HG03378 (cell line): ENCODE measurements around the gene PEPD.

Experiments
- ATAC-seq: cut with Tn5 transposase; IDR thresholded peaks from one replicate; pipeline ENCODE4 v1.9.1; 2021; ENCODE audit warnings: mild to moderate bottlenecking, moderate library complexity; ENCODE audit not compliant: unreplicated experiment

Gene PEPD

GRCh38 chr19:33370783-33371182, 150.8 kb downstream of the PEPD start:
- no peak for ATAC-seq

DNA sequence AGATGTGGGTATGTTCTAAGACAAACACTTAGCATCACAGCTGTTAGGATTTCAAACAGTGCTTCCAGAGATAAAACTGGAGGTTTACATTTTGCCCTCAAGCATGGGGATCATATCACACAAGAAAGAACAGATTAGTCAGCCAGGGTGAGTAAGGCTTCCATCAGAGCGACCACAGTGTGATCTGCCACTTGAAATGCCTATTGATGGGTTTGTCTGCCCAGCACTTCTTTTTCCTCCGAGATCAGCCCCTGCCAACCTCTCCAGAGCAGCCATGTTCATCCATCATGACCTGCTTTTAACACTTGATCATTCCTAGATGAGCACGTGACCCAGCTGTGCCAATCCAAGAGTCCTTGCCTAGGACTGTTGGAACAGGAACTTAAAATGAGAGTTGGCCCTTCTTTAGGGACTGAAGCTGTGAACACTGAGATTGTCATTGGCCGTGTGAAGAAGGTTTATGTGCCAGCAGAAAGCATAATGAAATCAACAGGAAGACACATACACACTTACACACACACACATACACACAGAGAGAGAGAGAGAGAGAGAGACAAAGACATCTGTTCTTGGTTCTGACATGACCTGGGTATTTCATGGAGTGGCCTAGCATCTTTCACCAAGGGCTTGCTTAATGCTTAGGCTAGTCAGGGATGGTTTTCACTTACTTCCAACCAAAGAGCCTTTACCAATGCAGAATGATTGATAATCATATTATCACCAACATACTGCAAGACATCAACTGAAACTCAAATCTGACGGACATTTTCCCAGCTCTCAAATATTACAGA, 153.3 kb downstream of the PEPD start:
- ATAC-seq: no peak

GRCh38 chr19:33366897-33367296, 154.7 kb downstream of the PEPD start:
- no peak for ATAC-seq

GRCh38 chr19:33366127-33366526, 155.5 kb downstream of the PEPD start:
- ATAC-seq: no peak

- no peak for ATAC-seq
Measured at GRCh38 chr19:33365691-33366090, 155.9 kb downstream of the PEPD start.

DNA sequence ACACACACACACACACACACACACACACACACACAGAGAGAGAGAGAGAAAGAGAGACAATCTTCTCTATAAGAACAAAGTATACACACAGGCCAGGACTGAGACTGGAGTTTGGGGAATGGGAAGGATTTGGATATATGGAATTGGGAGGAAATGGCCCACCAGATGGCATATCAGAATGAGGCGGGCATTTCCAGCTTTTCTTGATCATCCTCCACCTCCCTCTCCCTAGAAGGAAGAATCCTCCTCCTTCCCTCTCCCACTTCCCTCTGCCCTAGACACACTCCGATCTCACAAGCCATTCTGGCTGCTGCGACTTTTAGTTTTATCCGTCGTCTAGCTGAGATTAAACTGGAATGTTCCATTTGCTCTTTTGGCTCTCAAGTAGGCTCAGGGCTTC, 158.1 kb downstream of the PEPD start:
- ATAC-seq: no peak

DNA sequence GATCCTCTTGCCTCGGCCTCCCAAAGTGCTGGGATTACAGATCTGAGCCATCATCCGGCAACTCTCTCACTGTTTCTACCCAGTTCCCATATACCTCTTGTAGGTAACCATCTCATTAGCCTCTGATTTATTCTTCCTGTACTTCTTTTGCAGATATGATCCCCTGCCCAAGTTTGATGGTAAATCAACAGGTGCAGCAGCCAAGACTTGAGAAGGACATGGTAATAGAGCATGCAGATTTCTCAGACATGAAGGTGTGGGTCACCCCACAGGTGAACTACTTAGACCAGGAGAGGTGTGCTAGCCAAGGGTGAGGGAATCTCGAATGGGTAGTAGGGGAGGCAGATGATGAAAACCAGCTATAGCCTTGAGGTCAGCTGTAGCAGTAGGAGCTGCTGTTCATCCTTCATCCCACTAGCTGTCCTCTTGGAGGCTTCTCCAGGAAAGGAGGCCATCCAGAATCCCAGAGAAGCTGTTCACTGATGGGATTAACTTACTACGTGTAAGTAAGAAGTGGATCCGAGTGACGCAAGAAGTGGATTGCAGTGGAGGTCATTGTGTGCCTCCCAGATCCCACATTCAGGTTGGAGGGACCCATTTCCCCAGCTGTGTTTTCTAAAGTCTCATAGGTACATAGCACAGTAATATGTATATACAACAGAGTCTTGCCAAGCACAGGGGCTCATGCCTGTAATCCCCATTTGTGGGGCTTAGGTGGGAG, 158.9 kb downstream of the PEPD start:
- ATAC-seq: no peak

DNA sequence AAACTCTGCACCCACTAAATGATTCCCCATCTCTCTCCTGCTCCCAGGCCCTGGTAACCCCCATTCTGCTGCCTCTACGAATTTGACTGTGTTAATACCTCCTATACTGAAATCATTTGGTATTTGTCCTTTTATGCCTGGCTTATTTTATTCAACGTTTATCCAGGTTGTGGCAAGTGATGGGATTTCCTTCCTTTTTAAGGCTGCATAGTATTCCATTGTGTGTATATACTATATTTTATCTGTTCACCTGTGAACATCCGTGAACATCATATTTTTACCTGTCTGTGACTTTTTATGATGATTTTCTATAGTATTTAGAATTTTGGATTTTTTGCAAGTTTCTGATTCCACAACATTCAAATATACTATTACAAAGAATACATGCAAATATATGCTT, 162.0 kb downstream of the PEPD start:
- no peak for ATAC-seq

DNA sequence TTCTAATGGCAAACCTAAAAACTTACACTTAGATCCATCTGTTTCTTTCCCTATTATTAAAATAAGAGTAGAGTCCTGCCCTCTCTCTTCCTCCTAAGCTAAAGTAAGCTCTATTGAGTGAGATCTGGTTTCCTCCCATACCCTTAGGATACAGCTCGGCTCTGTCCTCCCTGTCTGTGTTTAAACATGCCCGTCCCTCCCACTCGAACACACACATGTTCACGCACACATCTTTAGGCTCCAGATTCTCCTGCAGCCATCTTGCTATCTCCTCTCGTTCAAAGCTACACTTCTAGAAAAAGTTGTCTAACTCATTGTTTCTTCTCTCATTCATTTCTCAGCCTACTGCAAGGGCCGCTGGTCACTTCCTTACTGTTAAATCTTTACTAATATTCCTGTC, 163.2 kb downstream of the PEPD start:
- ATAC-seq: no peak

GRCh38 chr19:33357556-33357955, 164.0 kb downstream of the PEPD start:
- ATAC-seq: no peak

GRCh38 chr19:33355535-33355934, 166.1 kb downstream of the PEPD start:
- ATAC-seq: no peak

GRCh38 chr19:33350538-33351309, 170.9 kb downstream of the PEPD start:
- ATAC-seq: no peak

DNA sequence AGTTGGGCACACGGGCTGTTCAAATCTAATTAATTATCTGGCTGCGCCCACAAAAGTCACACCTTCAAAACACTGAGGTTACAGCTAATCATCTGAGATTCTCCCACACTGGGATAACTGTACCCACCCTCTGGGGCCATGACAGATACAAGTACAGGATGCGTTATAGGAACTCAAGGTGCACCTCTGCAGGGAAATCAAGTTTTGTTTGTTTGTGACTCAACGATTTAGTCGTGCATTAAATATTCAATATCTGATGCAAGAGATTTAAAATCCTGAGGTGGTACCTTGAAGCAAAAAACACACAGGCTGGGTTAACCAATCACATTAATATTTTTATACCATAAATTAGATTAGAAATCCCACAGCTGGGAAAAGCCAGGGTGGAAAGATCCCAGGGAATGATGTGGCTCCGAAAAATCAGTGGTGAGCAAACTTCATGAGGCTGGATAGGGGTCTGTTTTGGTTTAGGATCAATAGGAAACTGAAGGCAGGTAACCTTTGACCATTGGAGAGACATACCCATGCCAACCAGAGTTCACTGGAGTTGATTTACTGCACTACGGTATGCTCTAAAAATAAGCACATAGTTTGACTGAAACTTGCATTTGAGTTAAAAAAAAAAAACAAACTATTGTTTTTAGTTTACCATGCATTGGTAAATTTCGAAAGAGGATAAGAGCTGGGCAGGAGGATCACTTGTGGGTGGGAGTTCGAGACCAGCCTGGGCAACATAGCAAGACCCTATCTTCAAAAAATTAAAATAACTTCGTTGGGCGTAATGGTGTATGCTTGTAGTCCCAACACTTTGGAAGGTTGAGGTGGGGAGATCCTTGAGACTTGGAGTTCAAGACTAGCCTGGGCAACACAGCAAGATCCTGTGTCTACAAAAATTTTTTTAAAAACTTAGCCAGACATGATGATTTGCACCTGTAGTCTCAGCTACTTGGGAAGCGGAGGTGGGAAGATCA, 172.0 kb downstream of the PEPD start:
- no peak for ATAC-seq

DNA sequence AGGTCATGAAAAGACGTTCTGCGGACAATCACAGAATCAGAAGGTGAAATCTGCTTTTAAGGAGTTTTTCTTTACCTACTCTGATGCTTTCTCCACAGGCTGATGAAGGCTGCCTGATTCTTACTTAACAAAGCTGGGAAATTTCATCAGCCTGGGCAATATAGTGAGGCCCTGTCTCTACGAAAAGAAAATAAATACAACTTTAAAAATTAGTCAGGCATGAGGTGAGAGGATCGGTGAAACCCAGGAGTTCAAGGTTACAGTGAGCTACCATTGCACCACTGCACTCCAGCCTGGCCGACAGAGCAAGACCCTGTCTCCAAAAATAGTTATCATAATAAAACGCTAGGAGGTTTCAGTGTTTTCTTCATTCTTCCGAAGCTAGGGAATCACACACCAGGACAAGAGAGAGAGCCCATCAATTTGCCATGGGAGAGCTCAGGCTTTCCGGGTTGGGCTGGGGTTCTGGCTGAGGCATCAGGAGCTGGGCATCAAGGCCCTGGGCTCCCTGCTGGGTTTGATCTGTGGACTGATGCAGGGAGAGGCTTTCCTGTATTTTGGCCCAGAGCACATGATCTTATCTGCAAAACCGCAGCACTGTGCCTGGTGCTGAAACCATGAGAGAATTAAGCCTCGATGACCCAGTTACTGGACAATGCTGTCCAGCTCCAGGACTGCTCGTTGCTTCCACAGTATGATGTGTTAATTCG, 173.1 kb downstream of the PEPD start:
- ATAC-seq: no peak

- ATAC-seq: no peak
Measured at GRCh38 chr19:33347300-33347699, 174.3 kb downstream of the PEPD start.

DNA sequence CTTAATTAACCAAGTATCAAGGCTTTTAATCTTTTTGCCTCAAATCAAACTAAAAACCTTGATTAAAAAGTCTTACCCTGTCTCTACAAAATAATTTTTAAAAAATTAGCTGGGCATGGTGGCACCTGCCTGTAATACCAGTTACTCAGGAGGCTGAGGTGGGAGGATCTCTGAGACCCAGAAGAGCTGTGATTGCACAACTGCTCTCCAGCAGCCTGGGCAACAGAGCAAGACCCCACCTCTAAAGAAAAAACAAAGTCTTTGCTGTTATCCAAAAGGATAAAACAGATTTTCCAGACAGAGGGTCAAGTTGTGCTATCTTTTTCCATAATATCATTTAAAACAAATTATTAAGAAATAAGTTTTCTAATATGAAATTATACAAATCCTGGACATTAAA, 174.9 kb downstream of the PEPD start:
- ATAC-seq: no peak

GRCh38 chr19:33345163-33345562, 176.4 kb downstream of the PEPD start:
- ATAC-seq: no peak

DNA sequence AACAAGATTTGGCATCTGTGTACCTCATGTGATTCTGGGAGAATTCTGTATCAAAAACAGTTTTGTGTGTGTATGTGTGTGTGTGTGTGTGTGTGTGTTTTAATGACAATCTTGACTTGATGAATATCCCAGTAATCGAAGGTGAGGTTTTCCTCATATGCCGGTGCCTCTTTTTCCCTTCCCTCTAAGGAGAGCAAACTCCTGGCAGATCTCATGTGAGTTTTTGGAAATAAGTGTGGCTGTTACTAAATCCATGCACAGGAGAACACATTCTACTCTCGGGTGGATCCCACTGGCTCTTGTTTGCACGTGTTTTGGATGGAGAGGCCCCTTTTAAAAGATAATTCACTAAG, 177.0 kb downstream of the PEPD start:
- no peak for ATAC-seq

GRCh38 chr19:33343859-33344572, 177.6 kb downstream of the PEPD start:
- no peak for ATAC-seq
